Spleen (tissue), 11 donors: ENCODE measurements around the gene ZNF646. TPM values are rescaled to one million over a fixed set of nuclear protein-coding genes. Genes with fewer than 3 reads are reported as not detected.

Experiments used
- DNase-seq: peaks from one replicate; pipeline ENCODE4 v3.0.0-alpha.2; 2020
- H3K27ac ChIP-seq, 8 donors: fragments of 200-600 bp; sonication (generic) in 7 of 8; 1 replicate in 4 of 8; 2 replicates in 4 of 8; pipeline versions ENCODE4 v1.5.0 to v1.8.0; 2016 to 2021; ENCODE audit warnings: inconsistent platforms in 4 of 8, mild to moderate bottlenecking in 4 of 8, moderate library complexity in 1 of 8
- H3K27me3 ChIP-seq, 7 donors: fragments of 200-600 bp; sonication (generic) in 6 of 7; replicated peaks in 1 of 7; 1 replicate in 4 of 7; 2 replicates in 3 of 7; pipeline versions ENCODE4 v1.5.0 to v1.8.0; 2016 to 2021; ENCODE audit warnings: inconsistent platforms in 3 of 7, mild to moderate bottlenecking in 1 of 7
- H3K36me3 ChIP-seq, 6 donors: fragments of 200-600 bp; sonication (generic) in 5 of 6; 1 replicate in 4 of 6; 2 replicates in 2 of 6; pipeline versions ENCODE4 v1.5.0 to v1.8.0; 2016 to 2021; ENCODE audit warnings: inconsistent platforms in 2 of 6
- H3K4me1 ChIP-seq, 6 donors: fragments of 200-600 bp; sonication (generic) in 5 of 6; 1 replicate in 3 of 6; 2 replicates in 3 of 6; pipeline versions ENCODE4 v1.5.0 to v1.8.0; 2016 to 2021; ENCODE audit warnings: inconsistent platforms in 3 of 6
- H3K4me3 ChIP-seq, 8 donors: fragments of 200-600 bp; sonication (generic) in 7 of 8; 1 replicate in 4 of 8; 2 replicates in 4 of 8; pipeline versions ENCODE4 v1.5.0 to v1.8.0; 2016 to 2021; ENCODE audit warnings: inconsistent platforms in 4 of 8, mild to moderate bottlenecking in 4 of 8, moderate library complexity in 2 of 8
- H3K9me3 ChIP-seq, 8 donors: fragments of 200-600 bp; sonication (generic) in 7 of 8; 1 replicate in 4 of 8; 2 replicates in 4 of 8; pipeline versions ENCODE4 v1.5.0 to v1.8.0; 2016 to 2021; ENCODE audit warnings: inconsistent platforms in 4 of 8
- CTCF ChIP-seq, 11 experiments: fragments of 200-600 bp in 7 of 11; fragments of 450-650 bp in 4 of 11; sonication (generic) in 4 of 11; IDR thresholded peaks in 8 of 11; conservative IDR thresholded peaks in 3 of 11; 1 replicate in 7 of 11; 2 replicates in 4 of 11; pipeline versions ENCODE4 v1.4.0 to v1.8.0; 2016 to 2021; ENCODE audit warnings: antibody characterized with exemption in 11 of 11, inconsistent platforms in 4 of 11, mild to moderate bottlenecking in 1 of 11
- POLR2A ChIP-seq, 3 donors: fragments of 450-650 bp; IDR thresholded peaks; one replicate each; pipeline ENCODE4 v1.5.1; 2017; ENCODE audit warnings: antibody characterized with exemption in 3 of 3, mild to moderate bottlenecking in 1 of 3
- POLR2AphosphoS5 ChIP-seq, 3 donors: sonication (generic); formaldehyde crosslinking; IDR thresholded peaks; one replicate each; pipeline ENCODE4 v1.5.1; 2017; ENCODE audit warnings: antibody characterized with exemption in 3 of 3
- WGBS, 5 donors: extraction: QIAGEN DNeasy Blood & Tissue Kit in 3 of 5; methylation state at CpG; one replicate each; pipeline versions ENCODE4 v1.1.5 to v1.1.7; 2013 to 2018; 5-methylcytosine and 5-hydroxymethylcytosine counted together
- intact Hi-C: fragments of 100-400 bp; cut with DNase I; formaldehyde crosslinking; loops from one replicate; pipeline ENCODE4 v1.15.0; 2023; ENCODE audit warnings: low total_unique reads
- polyA plus RNA-seq, 3 donors: library from polyadenylated mRNA; stranded (reverse); fragments of 200-250 nt; gene quantifications; one replicate each; pipeline ENCODE4 v1.2.1, GENCODE V29; 2013
- total RNA-seq, 7 donors: library from RNA; depleted of rRNA in 3 of 7; stranded (reverse); fragments of >200 nt in 3 of 7; fragmentation: NEBNext Ultra II Directional in 4 of 7; extraction: Animal tissue kit (Norgen Biotek cat#: 25700) in 4 of 7; gene quantifications; one replicate each; pipeline versions ENCODE4 v1.1.0 to v1.2.1, GENCODE V29; 2016 to 2021
- donor health status: healthy with polysubstance abuse.
- donor health status: DM: no; HTN: no; CAD: no; lungs with moderate emphysema.
- donor health status: DM: no; HTN: no; CAD: no.
- donor health status: Bipolar disorder and iron deficiency.
- donor health status: healthy.
- donor health status: DM: no; HTN: no; CAD: no.
- donor health status: DM: yes; HTN: yes; CAD: no.

ZNF646 gene
- total and polyA plus RNA-seq, 10 donors: 3.2 to 28.4 (median 24.4) TPM

- DNase-seq: peak; percentile 66
- Histone ChIP-seq H3K36me3 (peaks cover 0 to 82% (median 73%) of the 10 kb centered on the region in 6 donors), H3K4me3 (no peak overlapping the region), H3K27ac (peak overlapping the region in 2 of 8 donors; percentile 10 to 11), H3K4me1 (peaks cover 8 to 88% (median 44%) of the 10 kb centered on the region in 6 donors), H3K9me3 (no peaks in the 10 kb centered on the region), H3K27me3 (no peaks in the 10 kb centered on the region)
- TF ChIP-seq POLR2AphosphoS5 (IDR thresholded peaks at IDR 0.05) (peak in 1 of 3 donors; percentile 61), CTCF (IDR thresholded peaks at IDR 0.05 in 8 of 11, conservative IDR thresholded peaks at IDR 0.05 in 3 of 11) (no peak)
- intact Hi-C loops: no loop called here
- WGBS, 5 donors: 81 to 93% (median 90%) methylated on average over 10 to 15 of the region's 15 CpGs
These were observed 4.5 kb downstream of the ZNF646 start for GRCh38 chr16:31078597-31079341.

GRCh38 chr16:31079342-31079944 is 5.2 kb downstream of the ZNF646 start:
- H3K27ac ChIP-seq: peak overlapping the region in 2 of 8 donors; percentile 10 to 11
- WGBS, 5 donors: 60 to 79% (median 69%) methylated on average over 12 to 13 of the region's 13 CpGs
- no peaks in the 10 kb centered on the region for H3K9me3 ChIP-seq
- H3K4me3 ChIP-seq: no peak overlapping the region
- no peak for TF ChIP-seq POLR2AphosphoS5 (IDR thresholded peaks at IDR 0.05)
- TF ChIP-seq CTCF (IDR thresholded peaks at IDR 0.05 in 8 of 11, conservative IDR thresholded peaks at IDR 0.05 in 3 of 11): no peak
- no peak for TF ChIP-seq POLR2A (IDR thresholded peaks at IDR 0.05)
- H3K4me1 ChIP-seq: peaks cover 8 to 88% (median 44%) of the 10 kb centered on the region in 6 donors
- H3K27me3 ChIP-seq: no peaks in the 10 kb centered on the region
- peaks cover 0 to 89% (median 78%) of the 10 kb centered on the region in 6 donors for H3K36me3 ChIP-seq
- peak; percentile 74 for DNase-seq
- intact Hi-C loops: no loop called here

- peak; percentile 76 for DNase-seq
- H3K4me3 ChIP-seq: no peak overlapping the region
- H3K9me3 ChIP-seq: no peaks in the 10 kb centered on the region
- peaks cover 0 to 96% (median 83%) of the 10 kb centered on the region in 6 donors for H3K36me3 ChIP-seq
- no peak overlapping the region for H3K27ac ChIP-seq
- 92 to 97% (median 95%) methylated on average over 11 to 40 of the region's 40 CpGs for WGBS, 5 donors
- H3K27me3 ChIP-seq: no peaks in the 10 kb centered on the region
- no peak for TF ChIP-seq POLR2A (IDR thresholded peaks at IDR 0.05)
- peak in 1 of 3 donors; percentile 61 for TF ChIP-seq POLR2AphosphoS5 (IDR thresholded peaks at IDR 0.05)
- H3K4me1 ChIP-seq: peaks cover 4 to 84% (median 37%) of the 10 kb centered on the region in 6 donors
- intact Hi-C loops: no loop called here
These were observed 5.9 kb downstream of the ZNF646 start for GRCh38 chr16:31080035-31080629.

- intact Hi-C loops: no loop called here
- Histone ChIP-seq H3K4me1 (peaks cover 0 to 77% (median 30%) of the 10 kb centered on the region in 6 donors), H3K36me3 (peaks cover 0 to 100% (median 84%) of the 10 kb centered on the region in 6 donors), H3K27me3 (no peaks in the 10 kb centered on the region), H3K27ac (no peak overlapping the region), H3K4me3 (no peak overlapping the region), H3K9me3 (no peaks in the 10 kb centered on the region)
- TF ChIP-seq CTCF (IDR thresholded peaks at IDR 0.05 in 8 of 11, conservative IDR thresholded peaks at IDR 0.05 in 3 of 11) (no peak), POLR2AphosphoS5 (IDR thresholded peaks at IDR 0.05) (peak in 1 of 3 donors; percentile 3)
- 89 to 95% (median 95%) methylated on average over 11 to 13 of the region's 13 CpGs for WGBS, 5 donors
- DNase-seq: peak; percentile 59
These were observed 6.7 kb downstream of the ZNF646 start for GRCh38 chr16:31080756-31081419.
